ENCODE measurements around the gene CHRM3.

- TF ChIP-seq, protein P1, sequence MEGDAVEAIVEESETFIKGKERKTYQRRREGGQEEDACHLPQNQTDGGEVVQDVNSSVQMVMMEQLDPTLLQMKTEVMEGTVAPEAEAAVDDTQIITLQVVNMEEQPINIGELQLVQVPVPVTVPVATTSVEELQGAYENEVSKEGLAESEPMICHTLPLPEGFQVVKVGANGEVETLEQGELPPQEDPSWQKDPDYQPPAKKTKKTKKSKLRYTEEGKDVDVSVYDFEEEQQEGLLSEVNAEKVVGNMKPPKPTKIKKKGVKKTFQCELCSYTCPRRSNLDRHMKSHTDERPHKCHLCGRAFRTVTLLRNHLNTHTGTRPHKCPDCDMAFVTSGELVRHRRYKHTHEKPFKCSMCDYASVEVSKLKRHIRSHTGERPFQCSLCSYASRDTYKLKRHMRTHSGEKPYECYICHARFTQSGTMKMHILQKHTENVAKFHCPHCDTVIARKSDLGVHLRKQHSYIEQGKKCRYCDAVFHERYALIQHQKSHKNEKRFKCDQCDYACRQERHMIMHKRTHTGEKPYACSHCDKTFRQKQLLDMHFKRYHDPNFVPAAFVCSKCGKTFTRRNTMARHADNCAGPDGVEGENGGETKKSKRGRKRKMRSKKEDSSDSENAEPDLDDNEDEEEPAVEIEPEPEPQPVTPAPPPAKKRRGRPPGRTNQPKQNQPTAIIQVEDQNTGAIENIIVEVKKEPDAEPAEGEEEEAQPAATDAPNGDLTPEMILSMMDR (IDR thresholded peaks at IDR 0.05), result no peak
- TF ChIP-seq EZH2 (IDR thresholded peaks at IDR 0.05; ENCODE audit: borderline replicate concordance, insufficient read depth, low read depth, low read length, poor library complexity, severe bottlenecking), result no peak
Measured at GRCh38 chr1:239388578-239388977, 2.2 kb downstream of the CHRM3 start.
